Midbrain (tissue), 1 donor: ENCODE results near the gene ZDHHC11B.
A peak's percentile ranks its signal among the peaks of the same experiment; 100 is the strongest.
"Not testable (repeated sequence)": the region's sequence is repeated elsewhere in the genome, so short reads cannot be mapped to it uniquely, and the experiment has no call there.

ENCODE experiments used
- DNase-seq: peaks from one replicate; lab custom pipeline; 2025; lab: John Stamatoyannopoulos, UW

ZDHHC11B gene

DNA sequence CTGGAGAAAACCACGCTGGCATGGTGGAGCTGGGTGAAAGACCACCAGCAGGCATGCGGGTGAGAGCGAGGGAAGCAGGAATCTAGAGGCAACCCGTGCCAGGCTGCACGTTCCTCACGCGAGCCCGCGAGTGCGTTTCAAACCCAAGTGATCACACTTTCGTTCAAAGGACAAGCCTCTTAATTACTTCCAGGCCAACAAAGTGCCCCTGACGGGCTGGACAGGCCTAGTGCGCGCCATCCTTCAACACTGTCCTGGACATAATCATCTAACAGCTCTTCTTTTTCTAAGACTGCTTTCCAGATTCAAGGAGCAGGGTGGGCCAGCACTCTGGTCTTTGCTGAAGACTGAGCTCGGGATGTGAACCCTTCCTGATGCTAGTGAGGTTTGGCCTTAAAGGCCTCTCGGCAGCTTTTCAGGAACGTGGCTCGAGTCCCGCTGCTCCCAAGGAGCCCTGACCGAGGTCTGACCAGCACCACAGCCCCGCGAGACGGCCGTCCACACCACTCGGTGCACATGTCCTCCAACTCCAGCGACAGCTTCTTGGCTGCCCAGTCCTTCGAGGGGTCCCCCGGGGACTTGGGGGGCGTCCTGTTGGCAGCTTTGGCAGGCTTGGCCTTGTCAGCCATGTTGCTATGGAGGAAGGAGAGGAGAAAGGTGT, 14.9 kb downstream of the ZDHHC11B start:
- not testable (repeated sequence) for DNase-seq

DNA sequence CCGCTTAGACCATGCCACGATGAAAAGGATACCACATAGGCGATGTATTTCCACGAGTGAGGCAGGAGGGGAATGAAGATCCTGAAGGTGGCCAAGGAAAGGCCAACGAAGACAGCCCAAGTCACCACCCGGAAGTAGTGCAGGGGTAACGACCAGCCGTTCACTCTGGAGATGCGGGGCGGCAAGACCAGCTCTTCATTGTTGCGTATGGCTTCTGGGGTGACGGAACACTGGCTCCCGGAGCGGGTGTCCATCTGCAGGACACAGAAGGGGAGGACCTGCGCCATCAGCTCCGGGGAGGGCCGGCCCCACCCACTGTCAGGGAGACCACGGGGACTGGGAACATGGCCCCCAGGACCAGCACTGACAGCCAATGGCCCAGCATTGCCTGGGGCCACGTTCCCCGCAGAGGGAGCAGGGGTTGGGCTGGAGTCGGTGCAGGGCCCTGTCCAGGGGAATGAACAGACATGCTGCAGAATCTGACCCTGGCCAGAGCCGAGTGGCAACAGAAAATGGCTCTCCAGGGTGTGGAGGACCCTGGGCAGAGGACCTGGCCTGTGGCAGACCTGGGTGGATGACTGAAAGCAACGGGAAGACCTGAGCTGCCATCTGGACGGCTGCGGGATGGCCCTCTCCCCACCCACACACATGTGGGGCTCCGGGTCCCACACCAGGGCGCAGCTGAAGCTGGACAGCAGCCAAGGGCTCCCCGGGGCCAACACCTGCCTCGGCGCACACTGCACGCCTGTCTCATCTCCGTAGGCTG, 17.7 kb downstream of the ZDHHC11B start:
- DNase-seq = no peak

DNA sequence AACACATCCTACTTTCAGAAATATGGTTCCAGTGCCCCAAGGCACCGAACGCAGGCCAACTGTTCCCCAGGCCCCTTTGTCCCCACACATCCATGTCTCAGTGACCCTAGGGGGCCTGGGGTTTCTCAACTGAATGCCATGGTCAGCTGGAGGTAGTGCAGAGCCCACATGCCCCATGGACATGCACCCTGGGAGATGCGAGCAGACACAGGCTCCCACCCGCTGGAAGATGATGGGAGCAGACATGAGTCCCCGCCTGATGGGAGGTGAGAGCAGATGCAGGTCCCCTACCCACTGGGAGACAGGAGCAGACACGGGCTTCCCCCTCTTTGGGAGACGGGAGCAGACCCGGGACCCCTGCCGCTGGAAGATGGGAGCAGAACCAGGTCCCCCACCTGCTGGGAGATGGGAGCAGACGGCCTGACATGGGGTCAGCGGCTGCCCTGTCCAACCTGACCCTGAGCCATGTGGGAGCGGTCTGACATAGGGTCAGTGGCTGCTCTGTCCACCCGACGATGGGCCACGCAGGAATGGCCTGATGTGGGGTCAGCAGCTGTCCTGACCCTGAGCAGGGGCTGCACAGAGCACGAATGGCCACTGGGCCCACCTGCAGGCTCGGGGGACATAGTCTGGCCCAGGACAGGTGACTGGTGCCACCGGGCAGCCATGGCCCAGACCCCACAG, 18.4 kb downstream of the ZDHHC11B start:
- DNase-seq = no peak

DNA sequence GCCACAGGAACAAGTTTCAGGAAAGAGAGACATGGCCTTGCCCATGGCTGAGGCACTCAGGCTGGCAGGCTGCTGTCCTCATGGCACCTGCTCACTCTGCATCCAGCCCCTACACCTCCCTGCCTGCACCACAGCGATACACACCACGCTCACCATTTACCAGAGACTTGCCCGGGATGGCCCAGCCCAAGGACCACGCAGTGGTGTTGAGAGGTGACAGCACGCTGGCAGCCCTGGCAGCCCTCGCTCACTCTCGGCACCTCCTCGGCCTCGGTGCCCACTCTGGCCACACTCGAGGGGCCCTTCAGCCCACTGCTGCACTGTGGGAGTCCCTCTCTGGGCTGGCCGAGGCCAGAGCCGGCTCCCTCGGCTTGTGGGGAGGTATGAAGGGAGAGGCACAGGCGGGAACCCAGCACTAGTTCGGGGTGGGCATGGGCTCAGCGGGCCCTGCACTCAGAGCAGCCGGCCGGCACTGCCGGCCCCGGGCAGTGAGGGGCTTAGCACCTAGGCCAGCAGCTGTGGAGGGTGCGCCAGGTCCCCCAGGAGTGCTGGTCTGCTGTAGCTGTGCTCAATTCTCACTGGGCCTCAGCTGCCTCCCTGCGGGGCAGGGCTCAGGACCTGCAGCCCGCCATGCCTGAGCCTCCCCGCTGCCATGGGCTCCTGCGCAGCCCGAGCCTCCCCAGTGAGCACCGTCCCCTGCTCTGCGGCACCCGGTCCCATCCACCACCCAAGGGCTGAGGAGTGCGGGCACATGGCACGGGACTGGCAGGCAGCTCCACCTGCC, 20.3 kb downstream of the ZDHHC11B start:
- DNase-seq = no peak

DNA sequence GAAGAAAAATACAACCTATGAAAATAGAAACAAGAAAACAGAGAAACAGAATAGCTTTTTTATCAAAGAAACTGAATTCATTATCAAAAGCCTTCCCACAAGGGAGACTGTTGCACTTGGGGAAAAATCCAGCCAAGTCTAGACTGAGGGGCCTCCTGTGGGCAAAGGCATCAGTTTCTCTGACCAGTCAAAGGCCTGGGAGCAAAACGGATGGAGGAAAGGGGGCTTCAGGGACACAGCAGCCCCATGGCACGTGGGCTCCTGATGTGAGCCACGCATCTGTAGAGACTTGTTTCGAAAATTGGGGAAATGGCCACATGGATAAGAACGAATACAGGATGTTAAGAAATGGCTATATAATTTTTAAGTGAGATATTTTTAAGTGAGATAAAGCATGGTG, 21.1 kb downstream of the ZDHHC11B start:
- no peak for DNase-seq

DNA sequence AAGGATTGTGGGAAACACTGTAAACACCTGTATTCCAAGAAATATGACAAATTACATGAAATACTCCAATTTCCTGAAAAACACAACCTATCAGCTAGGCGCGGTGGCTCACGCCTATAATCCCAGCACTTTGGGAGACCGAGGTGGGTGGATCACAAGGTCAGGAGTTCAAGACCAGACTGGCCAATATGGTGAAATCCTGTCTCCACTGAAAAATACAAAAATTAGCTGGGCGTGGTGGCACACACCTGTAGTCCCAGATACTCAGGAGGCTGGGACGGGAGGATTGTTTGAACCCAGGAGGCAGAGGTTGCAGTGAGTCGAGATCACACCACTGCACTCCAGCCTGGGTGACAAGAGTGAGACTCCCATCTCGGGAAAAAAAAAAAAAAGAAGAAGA, 21.5 kb downstream of the ZDHHC11B start:
- DNase-seq = not testable (repeated sequence)

DNA sequence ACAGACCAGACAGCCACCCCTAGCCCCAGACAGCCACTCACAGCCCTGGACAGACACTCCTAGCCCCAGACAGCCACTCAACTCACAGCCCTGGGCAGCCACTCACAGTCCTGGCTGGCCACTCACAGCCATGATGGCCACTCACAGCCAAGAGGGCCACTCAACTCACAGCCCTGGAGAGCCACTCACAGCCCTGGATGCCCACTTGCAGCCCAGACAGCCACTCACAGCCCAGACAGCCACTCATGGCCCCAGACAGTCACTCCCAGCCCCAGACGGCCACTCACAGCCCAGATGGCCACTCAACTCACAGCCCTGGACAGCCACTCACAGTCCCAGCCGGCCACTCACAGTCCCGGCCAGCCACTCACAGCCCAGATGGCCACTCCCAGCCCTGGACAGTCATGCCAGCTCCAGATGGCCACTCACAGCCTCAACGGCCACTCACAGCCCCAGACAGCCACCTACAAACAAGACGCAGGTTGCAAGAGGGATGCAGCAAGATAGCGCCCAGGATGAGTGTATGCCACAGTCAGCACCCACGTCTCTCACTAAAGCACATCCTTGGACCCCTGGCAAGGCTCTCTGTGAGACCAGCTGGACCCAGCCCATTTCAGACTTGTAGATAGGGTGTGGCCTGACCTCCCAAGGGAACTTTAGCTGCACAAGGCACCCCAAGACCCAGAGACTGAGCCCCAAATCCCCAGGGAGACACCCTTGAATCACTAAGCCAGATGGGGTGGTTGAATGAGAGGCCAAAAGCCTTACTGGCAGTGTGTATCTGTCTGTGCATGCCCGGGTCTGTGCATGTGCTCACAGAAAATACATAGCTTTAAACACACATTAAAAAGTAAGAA, 22.4 kb downstream of the ZDHHC11B start:
- DNase-seq = no peak

DNA sequence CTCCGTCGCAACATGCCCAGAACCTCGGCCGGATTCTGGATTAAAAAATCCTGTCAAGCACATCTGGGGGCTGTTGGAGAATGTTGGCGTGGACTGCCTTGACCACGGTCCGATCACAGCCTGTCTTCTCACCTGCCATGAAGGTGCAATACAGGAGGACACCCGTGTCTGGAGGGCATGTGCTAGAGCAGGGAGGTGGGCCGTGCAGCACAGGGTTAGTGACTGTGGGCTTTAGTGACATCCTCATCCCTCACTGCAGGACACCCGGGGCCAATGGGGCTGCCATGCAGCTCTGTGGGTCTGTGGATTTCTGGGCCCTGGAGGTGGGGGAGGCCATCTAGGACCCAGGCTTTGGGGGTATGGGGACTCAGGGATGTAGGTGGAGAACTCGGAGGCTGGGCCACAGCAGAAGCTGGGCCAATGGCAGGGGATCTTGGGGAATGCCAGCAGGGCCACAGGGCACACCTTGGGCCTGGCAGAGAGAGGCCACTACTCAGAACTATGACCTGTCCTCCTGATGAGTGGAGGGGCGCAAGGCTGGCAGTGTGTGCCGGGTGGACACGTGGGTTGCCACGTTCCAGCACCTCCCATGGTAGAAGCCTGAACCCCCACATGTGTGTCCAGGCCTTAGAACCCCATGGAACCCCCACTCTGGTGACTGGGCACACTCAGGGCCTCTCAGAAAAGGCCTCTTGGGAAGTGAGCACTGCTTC, 23.3 kb downstream of the ZDHHC11B start:
- DNase-seq = no peak

DNA sequence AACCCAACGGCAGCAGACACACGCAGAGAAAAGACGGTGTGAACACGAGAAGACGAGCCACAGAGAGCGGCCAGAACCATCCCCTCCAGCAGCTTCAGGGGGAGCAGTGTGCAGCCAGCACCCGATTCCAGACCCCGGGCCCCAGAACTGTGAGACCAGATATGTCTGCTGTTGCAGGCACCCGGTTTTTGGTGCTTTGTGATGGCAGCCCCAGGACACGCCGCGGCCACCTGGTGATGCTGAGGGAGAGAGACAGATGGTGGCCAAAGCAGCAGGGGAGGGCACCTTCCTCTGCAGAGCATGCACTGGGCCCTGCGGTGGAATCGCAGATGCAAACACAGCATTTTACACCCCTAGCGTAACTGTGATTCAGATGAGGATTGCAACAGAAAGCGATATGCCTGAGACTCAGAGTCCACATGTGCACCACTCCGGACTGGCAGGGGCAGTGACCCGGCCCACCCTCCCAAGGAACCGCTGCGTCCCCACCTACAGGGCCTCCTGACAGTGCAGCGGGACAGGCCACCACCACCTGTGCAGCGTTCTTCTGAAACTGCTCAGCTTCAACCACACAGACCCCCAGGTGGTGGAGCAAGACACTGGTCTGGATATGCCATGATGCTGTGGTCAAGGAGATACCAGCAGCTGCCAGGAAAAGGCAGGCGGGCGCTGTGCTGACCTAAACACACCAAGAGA, 24.0 kb downstream of the ZDHHC11B start:
- DNase-seq = no peak

- DNase-seq = no peak
Measured at GRCh38 chr5:759781-760362, 24.7 kb downstream of the ZDHHC11B start.

DNA sequence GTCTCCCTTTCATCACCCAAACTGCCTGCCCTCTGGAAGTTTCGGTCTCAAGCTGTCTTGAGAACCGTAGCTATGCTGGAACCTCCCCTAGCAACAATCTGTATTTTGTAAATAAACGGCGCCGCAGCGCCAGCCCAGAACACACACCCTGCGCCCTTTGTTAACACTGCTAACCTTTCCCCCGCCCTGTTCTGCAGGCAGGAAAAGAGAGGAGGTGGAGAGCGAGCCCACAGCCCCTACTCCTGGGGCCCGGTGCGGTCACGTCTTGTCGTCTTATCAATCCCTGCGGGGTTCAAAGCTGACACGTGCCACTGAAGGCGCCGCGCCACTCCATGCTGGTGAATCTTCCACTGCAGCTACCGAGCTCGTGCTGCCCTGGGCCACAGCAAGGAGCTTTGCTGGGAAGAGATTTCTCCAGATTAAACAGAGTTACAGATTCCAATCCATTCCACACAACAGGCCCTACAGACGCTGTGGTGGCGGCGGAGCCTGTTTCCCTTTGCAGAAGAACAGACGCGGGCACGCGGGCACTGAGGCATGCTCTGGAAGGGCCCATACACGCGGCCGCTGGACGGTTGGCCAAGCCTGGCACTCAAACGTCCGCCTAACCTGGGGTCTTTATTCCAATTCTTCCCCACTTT, 25.3 kb downstream of the ZDHHC11B start:
- DNase-seq = no peak

DNA sequence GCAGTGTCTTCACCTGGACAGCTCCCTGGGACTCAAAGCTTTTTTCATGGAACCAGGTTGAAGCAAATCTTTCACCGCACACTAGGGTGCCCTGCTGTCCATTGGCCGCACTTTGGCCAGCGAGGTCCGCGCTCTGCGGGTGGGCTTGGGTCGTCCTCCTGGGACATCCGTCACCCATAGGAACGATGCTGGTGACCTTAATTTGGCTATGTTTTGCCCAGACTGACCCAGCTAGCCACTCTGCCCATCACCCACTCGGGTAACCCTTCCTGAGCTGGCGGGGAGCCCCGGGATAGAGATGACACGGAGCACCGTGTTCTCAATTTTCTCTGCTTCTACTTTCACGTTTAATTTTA, 25.9 kb downstream of the ZDHHC11B start:
- DNase-seq = no peak

GRCh38 chr5:757931-758697, 26.4 kb downstream of the ZDHHC11B start:
- DNase-seq = peak; percentile 6

DNA sequence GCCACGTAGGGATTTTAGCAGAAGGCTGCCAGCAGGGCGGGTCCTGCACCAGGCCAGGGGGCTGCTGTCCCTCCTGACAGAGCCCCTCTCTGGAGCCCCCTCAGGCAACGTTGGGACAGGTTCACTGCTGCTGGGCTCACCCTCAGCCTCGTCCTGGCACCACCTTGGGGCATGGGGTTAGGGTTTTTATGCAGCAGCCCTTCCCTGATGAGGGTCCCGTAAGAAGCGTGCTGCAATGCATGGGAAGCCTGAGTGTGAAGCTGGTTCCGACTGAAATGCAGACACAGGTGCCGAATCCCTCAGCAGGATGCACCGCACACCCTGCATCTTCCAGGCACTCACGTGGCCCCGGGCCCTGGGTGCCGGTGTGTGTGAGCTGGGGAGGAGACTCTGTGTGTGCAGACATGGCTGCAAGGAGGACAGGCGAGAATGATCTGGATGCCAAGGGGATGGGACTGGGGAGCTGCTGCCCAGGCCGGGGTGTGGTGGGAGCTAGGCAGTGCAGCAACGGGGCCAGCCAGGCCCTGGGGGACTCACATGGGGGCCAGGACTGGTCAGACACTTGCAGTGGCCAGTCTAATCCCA, 27.1 kb downstream of the ZDHHC11B start:
- DNase-seq = no peak

DNA sequence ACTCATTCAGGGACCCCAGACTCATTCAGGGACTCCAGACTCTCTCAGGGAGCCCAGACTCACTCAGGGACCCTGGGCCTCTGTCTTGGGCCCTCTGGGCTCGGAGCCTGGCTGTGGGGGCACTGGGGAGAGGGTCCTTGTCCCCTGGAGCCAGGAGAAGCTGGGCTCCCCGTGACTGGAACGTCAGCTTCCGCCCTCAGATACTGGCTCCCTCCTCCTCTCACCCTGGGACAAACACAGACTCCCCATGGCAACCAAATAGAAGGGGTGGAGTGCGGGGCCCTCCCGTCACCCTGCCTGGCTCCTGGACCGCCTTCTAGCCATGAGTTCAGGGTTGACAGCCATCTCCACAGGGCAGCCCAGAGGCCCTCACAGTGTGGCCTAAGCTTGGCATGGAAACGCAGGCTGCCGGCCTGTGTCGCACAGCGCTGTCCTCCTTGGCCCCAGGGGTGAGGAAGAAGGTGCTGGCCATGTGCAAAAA, 27.6 kb downstream of the ZDHHC11B start:
- no peak for DNase-seq

DNA sequence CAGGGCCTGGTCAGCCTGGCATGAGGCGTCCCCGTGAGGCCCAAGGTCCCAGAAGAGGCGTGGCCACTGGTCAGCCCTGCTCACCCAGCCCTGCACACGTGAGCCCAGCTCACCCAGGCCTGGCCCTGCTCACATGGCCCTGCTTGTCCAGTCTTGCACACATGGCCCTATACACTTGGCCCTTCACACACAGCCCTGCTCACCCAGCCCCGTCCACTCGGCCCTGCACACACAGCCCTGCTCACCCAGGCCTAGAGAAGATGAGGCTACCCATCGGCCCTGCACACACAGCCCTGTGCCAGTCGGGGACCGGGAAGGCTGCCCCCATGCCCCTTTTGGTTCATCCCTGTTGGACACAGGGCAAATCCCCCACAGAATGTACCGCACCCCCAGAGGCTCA, 28.4 kb downstream of the ZDHHC11B start:
- DNase-seq = no peak

DNA sequence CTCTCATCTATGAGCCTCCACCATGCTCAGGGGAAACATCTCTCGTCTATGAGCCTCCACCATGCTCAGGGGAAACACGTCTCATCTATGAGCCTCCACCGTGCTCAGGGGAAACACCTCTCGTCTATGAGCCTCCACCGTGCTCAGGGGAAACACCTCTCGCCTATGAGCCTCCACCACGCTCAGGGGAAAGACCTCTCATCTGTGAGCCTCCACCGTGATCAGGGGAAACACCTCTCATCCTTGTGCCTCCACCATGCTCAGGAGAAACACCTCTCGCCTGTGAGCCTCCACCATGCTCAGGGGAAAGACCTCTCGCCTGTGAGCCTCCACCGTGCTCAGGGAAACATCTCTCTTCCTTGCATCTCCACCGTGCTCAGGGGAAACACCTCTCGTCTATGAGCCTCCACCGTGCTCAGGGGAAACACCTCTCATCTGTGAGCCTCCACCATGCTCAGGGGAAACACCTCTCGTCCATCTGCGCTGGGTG, 30.3 kb downstream of the ZDHHC11B start:
- not testable (repeated sequence) for DNase-seq
